GM23338 (cell line): ENCODE results near the gene TRIM71. TPM values are rescaled to one million over a fixed set of nuclear protein-coding genes. Genes with fewer than 3 reads are reported as not detected.

Source experiments
- ATAC-seq: fragments of 200-7000 bp; cut with Tn5 transposase; 3 replicates; pipeline ENCODE4 v1.9.1; 2020
- DNase-seq: peaks from one replicate; pipeline ENCODE4 v3.0.0-alpha.2; 2015; ENCODE audit warnings: low spot score
- H2AFZ ChIP-seq: fragments of 200-600 bp; sonication (generic); 2 replicates; pipeline ENCODE4 v1.8.0; 2016; ENCODE audit warnings: antibody characterized with exemption, mild to moderate bottlenecking, moderate library complexity
- H3F3A ChIP-seq: fragments of 200-600 bp; sonication (generic); replicated peaks from 2 replicates; pipeline ENCODE4 v1.8.0; 2017; ENCODE audit warnings: antibody characterized with exemption, mixed run types, low read depth
- H3K27ac ChIP-seq: fragments of 200-600 bp; sonication (generic); 2 replicates; pipeline ENCODE4 v1.6.1; 2016; ENCODE audit warnings: low read depth
- H3K27me3 ChIP-seq: fragments of 200-600 bp; sonication (generic); 2 replicates; pipeline ENCODE4 v1.8.0; 2016; ENCODE audit warnings: mild to moderate bottlenecking, mixed run types, moderate library complexity; ENCODE audit not compliant: insufficient read depth
- H3K36me3 ChIP-seq: fragments of 200-600 bp; sonication (generic); 2 replicates; pipeline ENCODE4 v1.8.0; 2016; ENCODE audit warnings: mild to moderate bottlenecking; ENCODE audit not compliant: insufficient read depth
- H3K4me1 ChIP-seq: fragments of 200-600 bp; sonication (generic); 2 replicates; pipeline ENCODE4 v1.8.0; 2016; ENCODE audit warnings: mild to moderate bottlenecking, moderate library complexity; ENCODE audit not compliant: insufficient read depth
- H3K4me2 ChIP-seq: fragments of 200-600 bp; sonication (generic); 2 replicates; pipeline ENCODE4 v1.7.1; 2017; ENCODE audit warnings: mixed run types
- H3K4me3 ChIP-seq: fragments of 200-600 bp; sonication (generic); 2 replicates; pipeline ENCODE4 v1.6.1; 2016; ENCODE audit warnings: mixed run types
- H3K79me2 ChIP-seq: fragments of 200-600 bp; sonication (generic); replicated peaks from 2 replicates; pipeline ENCODE4 v1.8.0; 2017; ENCODE audit warnings: mild to moderate bottlenecking; ENCODE audit not compliant: insufficient read depth
- H3K9me2 ChIP-seq: fragments of 200-600 bp; sonication (generic); 2 replicates; pipeline ENCODE4 v1.8.0; 2017; ENCODE audit not compliant: insufficient read depth
- H4K20me1 ChIP-seq: fragments of 200-600 bp; sonication (generic); replicated peaks from 2 replicates; pipeline ENCODE4 v1.8.0; 2017; ENCODE audit warnings: mild to moderate bottlenecking; ENCODE audit not compliant: insufficient read depth
- H3K27ac Mint-ChIP-seq: 2 replicates; pipeline ENCODE4 v1.8.0; 2020; ENCODE audit warnings: inconsistent platforms, mild to moderate bottlenecking, moderate library complexity, mixed read lengths
- H3K27me3 Mint-ChIP-seq: 3 replicates; pipeline ENCODE4 v1.8.0; 2022; ENCODE audit warnings: low read depth, mild to moderate bottlenecking, moderate library complexity, mixed read lengths, inconsistent platforms; ENCODE audit not compliant: insufficient read depth, poor library complexity
- H3K36me3 Mint-ChIP-seq: 3 replicates; pipeline ENCODE4 v1.8.0; 2021; ENCODE audit warnings: low read depth, mild to moderate bottlenecking, inconsistent platforms, moderate library complexity, mixed read lengths
- H3K4me1 Mint-ChIP-seq: 3 replicates; pipeline ENCODE4 v1.8.0; 2020; ENCODE audit warnings: mild to moderate bottlenecking, inconsistent platforms, mixed read lengths
- H3K4me3 Mint-ChIP-seq: 3 replicates; pipeline ENCODE4 v1.8.0; 2021; ENCODE audit warnings: moderate library complexity, mild to moderate bottlenecking, inconsistent platforms, mixed read lengths
- H3K9me3 Mint-ChIP-seq: 3 replicates; pipeline ENCODE4 v1.8.0; 2020; ENCODE audit warnings: moderate library complexity, mild to moderate bottlenecking, inconsistent platforms, mixed read lengths
- CTCF ChIP-seq, 2 experiments: fragments of 200-600 bp in 1 of 2; sonication (generic) in 1 of 2; conservative IDR thresholded peaks; 2 replicates each; pipeline versions ENCODE4 v1.5.1 to v1.6.1; 2016 to 2017; ENCODE audit warnings: antibody characterized with exemption in 2 of 2, low read depth in 2 of 2, mild to moderate bottlenecking in 2 of 2, moderate library complexity in 1 of 2
- EZH2phosphoT487 ChIP-seq: fragments of 200-600 bp; sonication (generic); IDR thresholded peaks from one replicate; pipeline ENCODE4 v1.8.1; 2018; ENCODE audit warnings: antibody characterized with exemption; ENCODE audit not compliant: unreplicated experiment
- JUNB ChIP-seq: IDR thresholded peaks from one replicate; pipeline ENCODE4 v1.6.1; 2016; ENCODE audit warnings: antibody characterized with exemption; ENCODE audit not compliant: unreplicated experiment
- POLR2AphosphoS5 ChIP-seq: IDR thresholded peaks from 2 replicates; pipeline ENCODE4 v1.6.1; 2016; ENCODE audit warnings: antibody characterized with exemption, low read depth
- ZNF331 ChIP-seq: fragments of 250-450 bp; sonication (Bioruptor Pico); IDR thresholded peaks from 2 replicates; pipeline ENCODE4 v1.5.0; 2020; ENCODE audit warnings: low read depth, mild to moderate bottlenecking, moderate library complexity
- polyA plus RNA-seq: library from polyadenylated mRNA; unstranded; fragments of >200 nt; fragmentation: Nextera tagmentation; extraction: Ambion mirVana; gene quantifications from 2 replicates; pipeline ENCODE4 v1.2.1, GENCODE V29; 2016
- total RNA-seq: library from RNA; depleted of rRNA; stranded (reverse); fragments of >200 nt; shearing (Covaris generic); gene quantifications from 2 replicates; pipeline ENCODE4 v1.2.3, GENCODE V29; 2014
- TF ChIP-seq, protein P1 (sequence below): IDR thresholded peaks from 2 replicates; pipeline ENCODE4 v1.6.1; 2016; ENCODE audit warnings: antibody characterized with exemption

Gene TRIM71
- total and polyA plus RNA-seq, 2 experiments from 2014 or later = 71.5 to 346 TPM

DNA sequence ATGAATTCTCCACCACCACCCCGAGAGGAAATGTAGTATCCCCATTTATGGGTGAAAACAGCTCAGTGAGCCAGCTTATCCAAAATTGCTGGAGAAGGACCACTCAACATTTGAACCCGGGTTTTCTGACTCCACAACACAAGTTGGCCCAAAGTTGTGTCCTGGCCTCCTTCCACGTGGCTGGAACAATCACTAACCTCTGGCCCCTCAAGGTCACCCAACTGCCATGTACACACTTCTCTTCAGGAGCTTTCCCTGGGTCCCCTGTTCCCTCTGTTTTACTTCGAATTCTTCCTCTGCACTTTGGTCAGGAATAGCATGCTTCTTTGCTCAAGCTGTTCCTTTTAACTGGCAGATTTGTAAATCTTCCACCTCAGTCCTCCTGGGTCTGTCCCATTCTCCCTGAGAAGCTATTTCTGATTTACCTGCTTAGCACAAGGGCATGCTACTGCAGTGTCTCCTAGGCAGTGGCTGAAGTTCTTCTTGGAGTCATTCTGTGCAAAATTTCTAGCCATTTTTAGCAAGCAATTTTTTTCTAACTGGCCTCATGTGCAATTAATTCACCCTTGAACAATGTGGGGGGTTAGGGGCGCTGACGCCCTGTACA lies 39.2 kb downstream of the TRIM71 start:
- Histone ChIP-seq H3K4me1 (peaks cover 99% of the 10 kb centered on the region), H3K4me2 (peak overlapping the region; percentile 74), H2AFZ (no peak overlapping the region), H3F3A (peaks cover 65% of the 10 kb centered on the region), H3K9me2 (no peaks in the 10 kb centered on the region), H3K27ac (peak overlapping the region; percentile 79), H3K4me3 (peak overlapping the region; percentile 23; the same call in 1 of the 2 replicates), H4K20me1 (peaks cover 99% of the 10 kb centered on the region), H3K27me3 (no peaks in the 10 kb centered on the region), H3K36me3 (peaks cover 19% of the 10 kb centered on the region), H3K79me2 (peaks cover 100% of the 10 kb centered on the region)
- DNase-seq = no peak
- Mint-ChIP-seq H3K27ac (0 out of 2 replicates have a peak overlapping the region, but pooled peaks have one; percentile 2), H3K36me3 (peaks cover 65% of the 10 kb centered on the region), H3K9me3 (no peaks in the 10 kb centered on the region; the same call in 2 of the 3 replicates), H3K4me1 (peaks cover 83% of the 10 kb centered on the region), H3K4me3 (peak overlapping the region; percentile 27; the same call in 1 of the 3 replicates), H3K27me3 (peaks cover 48% of the 10 kb centered on the region)
- ATAC-seq = no peak
- TF ChIP-seq EZH2phosphoT487 (no peak), POLR2AphosphoS5 (0 out of 2 replicates have a peak, but pooled peaks have one; percentile 3)

DNA sequence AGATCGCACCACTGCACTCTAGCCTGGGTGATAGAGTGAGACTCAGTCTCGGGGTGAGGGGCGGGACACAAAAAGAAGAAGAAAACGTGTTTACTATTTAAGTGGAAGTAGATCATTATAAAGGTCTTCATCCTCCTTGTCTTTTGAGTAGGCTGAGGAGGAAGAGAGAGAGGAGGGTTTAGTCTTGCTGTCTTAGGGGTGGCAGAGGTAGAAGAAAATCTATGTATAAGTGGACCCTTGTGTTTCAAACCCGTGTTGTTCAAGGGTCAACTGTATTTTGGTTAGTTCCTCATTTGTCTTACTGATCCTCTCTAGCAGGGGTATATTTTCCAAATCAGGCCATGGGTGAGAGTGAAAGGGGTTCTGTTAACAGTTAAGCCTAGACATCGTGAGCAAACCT lies 40.1 kb downstream of the TRIM71 start:
- Histone ChIP-seq H3K4me3 (peak overlapping the region; percentile 7; the same call in 1 of the 2 replicates), H3K9me2 (no peaks in the 10 kb centered on the region), H3K36me3 (peaks cover 19% of the 10 kb centered on the region), H3K79me2 (peaks cover 100% of the 10 kb centered on the region), H4K20me1 (peaks cover 99% of the 10 kb centered on the region), H3K27ac (peak overlapping the region; percentile 94), H3K4me2 (peak overlapping the region; percentile 74), H3K4me1 (peaks cover 99% of the 10 kb centered on the region), H2AFZ (no peak overlapping the region), H3F3A (peaks cover 72% of the 10 kb centered on the region), H3K27me3 (no peaks in the 10 kb centered on the region)
- peaks cover 67% of the 10 kb centered on the region for H3K36me3 Mint-ChIP-seq
- H3K27me3 Mint-ChIP-seq = peaks cover 50% of the 10 kb centered on the region
- H3K9me3 Mint-ChIP-seq = no peaks in the 10 kb centered on the region; the same call in 2 of the 3 replicates
- peaks cover 84% of the 10 kb centered on the region for H3K4me1 Mint-ChIP-seq
- DNase-seq (no peak), ATAC-seq (no peak)
- H3K27ac Mint-ChIP-seq = 0 out of 2 replicates have a peak overlapping the region, but pooled peaks have one; percentile 11
- H3K4me3 Mint-ChIP-seq = peak overlapping the region; percentile 11; the same call in 2 of the 3 replicates
- TF ChIP-seq POLR2AphosphoS5 (0 out of 2 replicates have a peak, but pooled peaks have one; percentile 11), ZNF331 (no peak)

- Histone ChIP-seq H3K4me1 (peaks cover 99% of the 10 kb centered on the region), H3K36me3 (peaks cover 12% of the 10 kb centered on the region), H3K4me3 (peak overlapping the region; percentile 28; the same call in 1 of the 2 replicates), H3F3A (peaks cover 72% of the 10 kb centered on the region), H4K20me1 (peaks cover 98% of the 10 kb centered on the region), H3K79me2 (peaks cover 100% of the 10 kb centered on the region), H3K9me2 (no peaks in the 10 kb centered on the region), H2AFZ (no peak overlapping the region), H3K27me3 (no peaks in the 10 kb centered on the region), H3K4me2 (peak overlapping the region; percentile 74), H3K27ac (peak overlapping the region; percentile 94)
- DNase-seq = peak; percentile 60
- Mint-ChIP-seq H3K36me3 (peaks cover 57% of the 10 kb centered on the region), H3K27ac (peak overlapping the region; percentile 46; the same call in 1 of the 2 replicates), H3K4me3 (peak overlapping the region; percentile 34; the same call in 2 of the 3 replicates), H3K4me1 (peaks cover 87% of the 10 kb centered on the region), H3K9me3 (no peaks in the 10 kb centered on the region; the same call in 2 of the 3 replicates), H3K27me3 (peaks cover 46% of the 10 kb centered on the region)
- no peak for TF ChIP-seq JUNB
- no peak for TF ChIP-seq EZH2phosphoT487
- TF ChIP-seq, protein P1, sequence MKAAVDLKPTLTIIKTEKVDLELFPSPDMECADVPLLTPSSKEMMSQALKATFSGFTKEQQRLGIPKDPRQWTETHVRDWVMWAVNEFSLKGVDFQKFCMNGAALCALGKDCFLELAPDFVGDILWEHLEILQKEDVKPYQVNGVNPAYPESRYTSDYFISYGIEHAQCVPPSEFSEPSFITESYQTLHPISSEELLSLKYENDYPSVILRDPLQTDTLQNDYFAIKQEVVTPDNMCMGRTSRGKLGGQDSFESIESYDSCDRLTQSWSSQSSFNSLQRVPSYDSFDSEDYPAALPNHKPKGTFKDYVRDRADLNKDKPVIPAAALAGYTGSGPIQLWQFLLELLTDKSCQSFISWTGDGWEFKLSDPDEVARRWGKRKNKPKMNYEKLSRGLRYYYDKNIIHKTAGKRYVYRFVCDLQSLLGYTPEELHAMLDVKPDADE = no peak
- no peak for TF ChIP-seq CTCF (conservative IDR thresholded peaks at IDR 0.05; ENCODE audit: low read depth in 2 of 2)
- ATAC-seq = peak; percentile 13
Measured at GRCh38 chr3:32859604-32860237, 41.9 kb downstream of the TRIM71 start.
